GM23338 (cell line): ENCODE results near the gene IFT52. TPM values are rescaled to one million over a fixed set of nuclear protein-coding genes. Genes with fewer than 3 reads are reported as not detected.

Source experiments
- ATAC-seq: fragments of 200-7000 bp; cut with Tn5 transposase; 3 replicates; pipeline ENCODE4 v1.9.1; 2020
- DNase-seq: peaks from one replicate; pipeline ENCODE4 v3.0.0-alpha.2; 2015; ENCODE audit warnings: low spot score
- H2AFZ ChIP-seq: fragments of 200-600 bp; sonication (generic); 2 replicates; pipeline ENCODE4 v1.8.0; 2016; ENCODE audit warnings: antibody characterized with exemption, mild to moderate bottlenecking, moderate library complexity
- H3F3A ChIP-seq: fragments of 200-600 bp; sonication (generic); replicated peaks from 2 replicates; pipeline ENCODE4 v1.8.0; 2017; ENCODE audit warnings: antibody characterized with exemption, mixed run types, low read depth
- H3K27ac ChIP-seq: fragments of 200-600 bp; sonication (generic); 2 replicates; pipeline ENCODE4 v1.6.1; 2016; ENCODE audit warnings: low read depth
- H3K27me3 ChIP-seq: fragments of 200-600 bp; sonication (generic); 2 replicates; pipeline ENCODE4 v1.8.0; 2016; ENCODE audit warnings: mild to moderate bottlenecking, mixed run types, moderate library complexity; ENCODE audit not compliant: insufficient read depth
- H3K36me3 ChIP-seq: fragments of 200-600 bp; sonication (generic); 2 replicates; pipeline ENCODE4 v1.8.0; 2016; ENCODE audit warnings: mild to moderate bottlenecking; ENCODE audit not compliant: insufficient read depth
- H3K4me1 ChIP-seq: fragments of 200-600 bp; sonication (generic); 2 replicates; pipeline ENCODE4 v1.8.0; 2016; ENCODE audit warnings: mild to moderate bottlenecking, moderate library complexity; ENCODE audit not compliant: insufficient read depth
- H3K4me2 ChIP-seq: fragments of 200-600 bp; sonication (generic); 2 replicates; pipeline ENCODE4 v1.7.1; 2017; ENCODE audit warnings: mixed run types
- H3K4me3 ChIP-seq: fragments of 200-600 bp; sonication (generic); 2 replicates; pipeline ENCODE4 v1.6.1; 2016; ENCODE audit warnings: mixed run types
- H3K79me2 ChIP-seq: fragments of 200-600 bp; sonication (generic); replicated peaks from 2 replicates; pipeline ENCODE4 v1.8.0; 2017; ENCODE audit warnings: mild to moderate bottlenecking; ENCODE audit not compliant: insufficient read depth
- H3K9me2 ChIP-seq: fragments of 200-600 bp; sonication (generic); 2 replicates; pipeline ENCODE4 v1.8.0; 2017; ENCODE audit not compliant: insufficient read depth
- H4K20me1 ChIP-seq: fragments of 200-600 bp; sonication (generic); replicated peaks from 2 replicates; pipeline ENCODE4 v1.8.0; 2017; ENCODE audit warnings: mild to moderate bottlenecking; ENCODE audit not compliant: insufficient read depth
- H3K27ac Mint-ChIP-seq: 2 replicates; pipeline ENCODE4 v1.8.0; 2020; ENCODE audit warnings: inconsistent platforms, mild to moderate bottlenecking, moderate library complexity, mixed read lengths
- H3K27me3 Mint-ChIP-seq: 3 replicates; pipeline ENCODE4 v1.8.0; 2022; ENCODE audit warnings: low read depth, mild to moderate bottlenecking, moderate library complexity, mixed read lengths, inconsistent platforms; ENCODE audit not compliant: insufficient read depth, poor library complexity
- H3K36me3 Mint-ChIP-seq: 3 replicates; pipeline ENCODE4 v1.8.0; 2021; ENCODE audit warnings: low read depth, mild to moderate bottlenecking, inconsistent platforms, moderate library complexity, mixed read lengths
- H3K4me1 Mint-ChIP-seq: 3 replicates; pipeline ENCODE4 v1.8.0; 2020; ENCODE audit warnings: mild to moderate bottlenecking, inconsistent platforms, mixed read lengths
- H3K4me3 Mint-ChIP-seq: 3 replicates; pipeline ENCODE4 v1.8.0; 2021; ENCODE audit warnings: moderate library complexity, mild to moderate bottlenecking, inconsistent platforms, mixed read lengths
- H3K9me3 Mint-ChIP-seq: 3 replicates; pipeline ENCODE4 v1.8.0; 2020; ENCODE audit warnings: moderate library complexity, mild to moderate bottlenecking, inconsistent platforms, mixed read lengths
- CREB1 ChIP-seq: fragments of 250-450 bp; sonication (Bioruptor Pico); IDR thresholded peaks from 2 replicates; pipeline ENCODE4 v1.5.0; 2020; ENCODE audit warnings: low read depth, mild to moderate bottlenecking, moderate library complexity
- CTCF ChIP-seq, 2 experiments: fragments of 200-600 bp in 1 of 2; sonication (generic) in 1 of 2; conservative IDR thresholded peaks; 2 replicates each; pipeline versions ENCODE4 v1.5.1 to v1.6.1; 2016 to 2017; ENCODE audit warnings: antibody characterized with exemption in 2 of 2, low read depth in 2 of 2, mild to moderate bottlenecking in 2 of 2, moderate library complexity in 1 of 2
- ETS1 ChIP-seq: IDR thresholded peaks from 2 replicates; pipeline ENCODE4 v1.6.1; 2016; ENCODE audit warnings: antibody characterized with exemption
- EZH2 ChIP-seq: fragments of 200-600 bp; sonication (generic); IDR thresholded peaks from one replicate; pipeline ENCODE4 v1.8.0; 2017; ENCODE audit warnings: antibody characterized with exemption, mild to moderate bottlenecking, low read depth; ENCODE audit not compliant: unreplicated experiment
- EZH2phosphoT487 ChIP-seq: fragments of 200-600 bp; sonication (generic); IDR thresholded peaks from one replicate; pipeline ENCODE4 v1.8.1; 2018; ENCODE audit warnings: antibody characterized with exemption; ENCODE audit not compliant: unreplicated experiment
- JUNB ChIP-seq: IDR thresholded peaks from one replicate; pipeline ENCODE4 v1.6.1; 2016; ENCODE audit warnings: antibody characterized with exemption; ENCODE audit not compliant: unreplicated experiment
- NANOG ChIP-seq: IDR thresholded peaks from 2 replicates; pipeline ENCODE4 v1.6.1; 2016; ENCODE audit warnings: antibody characterized with exemption, borderline replicate concordance
- POLR2AphosphoS5 ChIP-seq: IDR thresholded peaks from 2 replicates; pipeline ENCODE4 v1.6.1; 2016; ENCODE audit warnings: antibody characterized with exemption, low read depth
- REST ChIP-seq: IDR thresholded peaks from one replicate; pipeline ENCODE4 v1.6.1; 2018; ENCODE audit warnings: antibody characterized with exemption; ENCODE audit not compliant: unreplicated experiment
- STAT1 ChIP-seq: IDR thresholded peaks from one replicate; pipeline ENCODE4 v1.6.1; 2016; ENCODE audit warnings: antibody characterized with exemption; ENCODE audit not compliant: unreplicated experiment
- ZNF114 ChIP-seq: fragments of 250-450 bp; sonication (Bioruptor Pico); IDR thresholded peaks from 2 replicates; pipeline ENCODE4 v1.5.0; 2020; ENCODE audit warnings: mild to moderate bottlenecking, moderate library complexity
- ZNF331 ChIP-seq: fragments of 250-450 bp; sonication (Bioruptor Pico); IDR thresholded peaks from 2 replicates; pipeline ENCODE4 v1.5.0; 2020; ENCODE audit warnings: low read depth, mild to moderate bottlenecking, moderate library complexity
- ZNF462 ChIP-seq: fragments of 250-450 bp; sonication (Bioruptor Pico); IDR thresholded peaks from 2 replicates; pipeline ENCODE4 v1.5.0; 2020; ENCODE audit warnings: mild to moderate bottlenecking, moderate library complexity
- polyA plus RNA-seq: library from polyadenylated mRNA; unstranded; fragments of >200 nt; fragmentation: Nextera tagmentation; extraction: Ambion mirVana; gene quantifications from 2 replicates; pipeline ENCODE4 v1.2.1, GENCODE V29; 2016
- total RNA-seq: library from RNA; depleted of rRNA; stranded (reverse); fragments of >200 nt; shearing (Covaris generic); gene quantifications from 2 replicates; pipeline ENCODE4 v1.2.3, GENCODE V29; 2014

The IFT52 gene
- total and polyA plus RNA-seq, 2 experiments from 2014 or later: 30.4 to 39.8 TPM

DNA sequence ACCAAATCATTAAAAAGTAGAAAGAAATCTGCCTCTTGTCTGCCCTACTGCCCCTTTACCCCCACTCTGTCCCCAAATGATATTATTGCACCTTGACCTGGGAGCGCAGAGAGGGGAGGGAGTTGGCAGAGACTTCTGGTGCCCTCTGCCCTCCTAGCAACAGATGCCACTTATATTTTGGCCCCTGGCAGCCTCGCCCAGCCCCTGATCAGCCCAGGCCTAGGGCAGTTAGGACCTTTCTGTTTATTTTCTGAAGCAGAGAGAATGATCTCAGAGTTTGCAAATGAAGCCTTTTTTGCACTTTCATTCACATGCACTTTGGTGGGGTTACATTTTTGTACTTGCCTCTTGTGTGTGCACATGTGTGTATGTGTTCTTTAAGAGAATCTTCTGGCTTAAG is 40.3 kb upstream of the IFT52 start:
- no peaks in the 10 kb centered on the region for H3F3A ChIP-seq
- Mint-ChIP-seq H3K4me3 (no peak overlapping the region), H3K27ac (no peak overlapping the region), H3K4me1 (peaks cover 7% of the 10 kb centered on the region; the same call in 2 of the 3 replicates), H3K36me3 (peaks cover 27% of the 10 kb centered on the region), H3K9me3 (peaks cover 18% of the 10 kb centered on the region), H3K27me3 (peaks cover 4% of the 10 kb centered on the region)
- ATAC-seq: no peak
- H3K79me2 ChIP-seq: no peaks in the 10 kb centered on the region
- no peaks in the 10 kb centered on the region for H3K27me3 ChIP-seq
- H2AFZ ChIP-seq: no peak overlapping the region
- no peaks in the 10 kb centered on the region for H3K9me2 ChIP-seq
- TF ChIP-seq ZNF114 (CRISPR knock-in tag) (no peak), REST (no peak), ETS1 (no peak), STAT1 (no peak), EZH2phosphoT487 (no peak), ZNF462 (no peak), EZH2 (no peak), NANOG (no peak), JUNB (no peak), POLR2AphosphoS5 (no peak), ZNF331 (no peak), CREB1 (CRISPR knock-in tag) (no peak), CTCF (conservative IDR thresholded peaks at IDR 0.05; ENCODE audit: low read depth in 2 of 2) (no peak)
- no peak for DNase-seq
- no peak overlapping the region for H3K4me2 ChIP-seq
- H3K36me3 ChIP-seq: no peaks in the 10 kb centered on the region
- no peak overlapping the region for H3K27ac ChIP-seq
- H4K20me1 ChIP-seq: no peaks in the 10 kb centered on the region; the same call in 1 of the 2 replicates
- H3K4me1 ChIP-seq: no peaks in the 10 kb centered on the region
- no peak overlapping the region for H3K4me3 ChIP-seq
